IMR-90 (cell line): Measurements from ENCODE around the gene ERBB4. TPM values are rescaled to one million over a fixed set of nuclear protein-coding genes. Genes with fewer than 3 reads are reported as not detected.

ENCODE experiments used
- ATAC-seq: fragments of 200-7000 bp; cut with Tn5 transposase; 2 replicates; pipeline ENCODE4 v1.9.1; 2020; ENCODE audit warnings: low read depth, mild to moderate bottlenecking, moderate library complexity
- BruUV-seq: library from RNA; stranded (reverse); fragments of 400-500 nt; replicated peaks from 2 replicates; lab custom pipeline; 2021; lab: Mats Ljungman, UMichigan
- CTCF ChIA-PET: fragments of 300-600 bp; formaldehyde crosslinking; extraction: SDS; loops from one replicate; lab custom pipeline; 2021; ENCODE audit warnings: antibody characterized with exemption; lab: Yijun Ruan, JAX
- POLR2A ChIA-PET: fragments of 300-600 bp; sonication (Branson Sonifier 250); formaldehyde crosslinking; loops from one replicate; lab custom pipeline; 2022; ENCODE audit warnings: antibody characterized with exemption; ENCODE audit not compliant: unreplicated experiment; lab: Charles Lee
- DNase-seq: peaks from one replicate; pipeline ENCODE4 v3.0.0; 2013
- H2AFZ ChIP-seq: replicated peaks from 2 replicates; pipeline ENCODE3; 2013; ENCODE audit warnings: low read length, mild to moderate bottlenecking; ENCODE audit not compliant: poor library complexity
- H2AK5ac ChIP-seq: 2 replicates; pipeline ENCODE4 v1.6.1; 2013; ENCODE audit warnings: low read depth, low read length, inconsistent platforms
- H2AK9ac ChIP-seq: replicated peaks from 2 replicates; pipeline ENCODE3; 2013; ENCODE audit warnings: mild to moderate bottlenecking, low read depth, low read length, moderate library complexity; ENCODE audit not compliant: poor library complexity
- H2BK120ac ChIP-seq: 2 replicates; pipeline ENCODE4 v1.6.1; 2013; ENCODE audit warnings: low read depth, low read length, inconsistent platforms
- H2BK15ac ChIP-seq: 3 replicates; pipeline ENCODE4 v1.6.1; 2013; ENCODE audit warnings: low read depth, low read length, inconsistent platforms
- H2BK20ac ChIP-seq: 2 replicates; pipeline ENCODE4 v1.6.1; 2013; ENCODE audit warnings: low read depth, mild to moderate bottlenecking, inconsistent platforms, low read length, moderate library complexity
- H2BK5ac ChIP-seq: 2 replicates; pipeline ENCODE4 v1.6.1; 2013; ENCODE audit warnings: mild to moderate bottlenecking, low read depth, low read length, inconsistent platforms; ENCODE audit not compliant: poor library complexity, severe bottlenecking
- H3K14ac ChIP-seq: replicated peaks from 2 replicates; pipeline ENCODE4 v1.6.1; 2013; ENCODE audit warnings: low read depth, low read length, inconsistent platforms
- H3K18ac ChIP-seq: 2 replicates; pipeline ENCODE4 v1.6.1; 2013; ENCODE audit warnings: low read depth, low read length, control low read depth
- H3K23ac ChIP-seq: 2 replicates; pipeline ENCODE4 v1.6.1; 2013; ENCODE audit warnings: low read depth, low read length, inconsistent platforms
- H3K27ac ChIP-seq: 2 replicates; pipeline ENCODE4 v1.5.1; 2013; ENCODE audit warnings: mild to moderate bottlenecking, control low read depth, low read length; ENCODE audit not compliant: insufficient read depth
- H3K27me3 ChIP-seq: 2 replicates; pipeline ENCODE4 v1.6.1; 2013; ENCODE audit warnings: low read length; ENCODE audit not compliant: control insufficient read depth, insufficient read depth
- H3K36me3 ChIP-seq: 2 replicates; pipeline ENCODE4 v1.6.1; 2013; ENCODE audit warnings: low read length, mixed read lengths; ENCODE audit not compliant: control insufficient read depth, insufficient read depth
- H3K4ac ChIP-seq: 2 replicates; pipeline ENCODE4 v1.6.1; 2013; ENCODE audit warnings: low read depth, low read length, inconsistent platforms
- H3K4me1 ChIP-seq: 2 replicates; pipeline ENCODE4 v1.6.1; 2013; ENCODE audit warnings: low read length, mixed read lengths; ENCODE audit not compliant: control insufficient read depth, insufficient read depth
- H3K4me2 ChIP-seq: 2 replicates; pipeline ENCODE4 v1.6.1; 2013; ENCODE audit warnings: low read depth, mild to moderate bottlenecking, control low read depth, low read length, moderate library complexity
- H3K4me3 ChIP-seq: 2 replicates; pipeline ENCODE4 v1.5.1; 2013; ENCODE audit warnings: low read depth, mild to moderate bottlenecking, control low read depth, low read length, moderate library complexity; ENCODE audit not compliant: insufficient read depth
- H3K56ac ChIP-seq: 2 replicates; pipeline ENCODE4 v1.6.1; 2013; ENCODE audit warnings: low read length, inconsistent platforms; ENCODE audit not compliant: insufficient read depth; ENCODE audit errors: extremely low read depth
- H3K79me1 ChIP-seq, 2 experiments: 2 replicates each; pipeline ENCODE4 v1.6.1; 2013; ENCODE audit warnings: low read length in 2 of 2, inconsistent platforms in 1 of 2, low read depth in 1 of 2
- H3K9ac ChIP-seq: 2 replicates; pipeline ENCODE4 v1.6.1; 2013; ENCODE audit warnings: low read depth, low read length, control low read depth
- H3K9me1 ChIP-seq: 2 replicates; pipeline ENCODE4 v1.6.1; 2013; ENCODE audit warnings: low read length, inconsistent platforms; ENCODE audit not compliant: insufficient read depth
- H3K9me3 ChIP-seq: 2 replicates; pipeline ENCODE4 v1.6.1; 2013; ENCODE audit warnings: low read length; ENCODE audit not compliant: control insufficient read depth, insufficient read depth
- H4K20me1 ChIP-seq: 2 replicates; pipeline ENCODE4 v1.6.1; 2013; ENCODE audit warnings: low read length, inconsistent platforms; ENCODE audit not compliant: insufficient read depth
- H4K5ac ChIP-seq: 2 replicates; pipeline ENCODE4 v1.6.1; 2013; ENCODE audit warnings: mild to moderate bottlenecking, low read depth, low read length, control low read depth
- H4K8ac ChIP-seq, 2 experiments: 2 replicates each; pipeline ENCODE4 v1.6.1; 2013; ENCODE audit warnings: low read depth in 2 of 2, low read length in 2 of 2, control low read depth in 1 of 2, inconsistent platforms in 1 of 2
- H4K91ac ChIP-seq: 2 replicates; pipeline ENCODE4 v1.6.1; 2013; ENCODE audit warnings: low read depth, low read length, inconsistent platforms; ENCODE audit not compliant: insufficient read depth
- CEBPB ChIP-seq: IDR thresholded peaks from 2 replicates; pipeline ENCODE4 v1.6.1; 2012; ENCODE audit warnings: low read depth, low read length, improper control_type of control experiment
- ELK1 ChIP-seq: fragments of 150-350 bp; IDR thresholded peaks from 2 replicates; pipeline ENCODE4 v1.6.1; 2016; ENCODE audit warnings: low read depth, mild to moderate bottlenecking, low read length, moderate library complexity, borderline replicate concordance
- WGBS, 2 experiments: methylation state at CpG; one replicate each; pipeline versions ENCODE4 v1.1.5 to v1.1.7; 2013; ENCODE audit warnings: missing lambda C conversion rate in 2 of 2; ENCODE audit not compliant: insufficient read length in 1 of 2; ENCODE audit errors: extremely low coverage in 2 of 2; 5-methylcytosine and 5-hydroxymethylcytosine counted together
- dilution Hi-C: fragments of 300-500 bp; cut with HindIII; formaldehyde crosslinking; loops from one replicate; pipeline ENCODE4 v1.14.3; 2018; ENCODE audit warnings: low sequenced_read_pairs; ENCODE audit not compliant: unreplicated experiment
- in situ Hi-C: fragments of 300-500 bp; cut with MboI; formaldehyde crosslinking; loops from 3 replicates; pipeline ENCODE4 v1.14.3; 2019; ENCODE audit warnings: low sequenced_read_pairs, inconsistent platforms, mixed read lengths
- intact Hi-C: fragments of 100-400 bp; cut with micrococcal nuclease; formaldehyde crosslinking; loops from 2 replicates; pipeline ENCODE4 v1.10.0; 2022
- polyA plus RNA-seq, 3 experiments: library from polyadenylated mRNA; depleted of rRNA; stranded (reverse); fragments of >200 nt; gene quantifications; 2 replicates each; pipeline ENCODE4 v1.2.3, GENCODE V29; 2012; ENCODE audit warnings: low replicate concordance in 1 of 3
- total RNA-seq: library from RNA; depleted of rRNA; stranded (reverse); fragments of >200 nt; gene quantifications from 2 replicates; pipeline ENCODE4 v1.2.3, GENCODE V29; 2012

Gene ERBB4
- total and polyA plus RNA-seq, 2 of the 4 experiments (the other 2 are of a cell fraction) = not detected

- in situ Hi-C loops = no loop called here
- H3K56ac ChIP-seq = no peak overlapping the region
- no peak for ATAC-seq
Measured at GRCh38 chr2:211387734-211388133, 1150.9 kb downstream of the ERBB4 start.

More at GRCh38 chr2:211387734-211388133, 1150.9 kb downstream of the ERBB4 start:
- no peak overlapping the region for H3K14ac ChIP-seq
- no peak overlapping the region for H3K4me2 ChIP-seq
- intact Hi-C loops = no loop called here
- no CpG with 5 or more reads among the region's 6 CpGs for WGBS, 2 experiments
- no peaks in the 10 kb centered on the region for H3K27me3 ChIP-seq
- no peak overlapping the region for H2BK15ac ChIP-seq
- H2AK9ac ChIP-seq = no peak overlapping the region
- ChIA-PET POLR2A (no interaction called here), CTCF (no interaction called here)
- H4K5ac ChIP-seq = no peak overlapping the region
- H2BK120ac ChIP-seq = no peak overlapping the region
- H3K23ac ChIP-seq = no peak overlapping the region
- BruUV-seq = no TSS peak
- H3K9me1 ChIP-seq = no peaks in the 10 kb centered on the region
- no peak overlapping the region for H2BK20ac ChIP-seq
- H3K79me1 ChIP-seq = no peaks in the 10 kb centered on the region
- no peak overlapping the region for H3K18ac ChIP-seq
- H3K27ac ChIP-seq = no peak overlapping the region
- H4K91ac ChIP-seq = no peak overlapping the region
- no peak overlapping the region for H2AK5ac ChIP-seq
- no peak for DNase-seq
- H3K4me3 ChIP-seq = no peak overlapping the region
- peaks cover 9% of the 10 kb centered on the region for H3K9me3 ChIP-seq
- no peak overlapping the region for H3K4ac ChIP-seq
- H3K36me3 ChIP-seq = no peaks in the 10 kb centered on the region
- peak; percentile 55 for TF ChIP-seq CEBPB
- TF ChIP-seq ELK1 = no peak
- H2AFZ ChIP-seq = no peak overlapping the region
- H4K8ac ChIP-seq = no peak overlapping the region
- H4K20me1 ChIP-seq = no peaks in the 10 kb centered on the region
- H3K9ac ChIP-seq = no peak overlapping the region
- no peak overlapping the region for H2BK5ac ChIP-seq
- no peaks in the 10 kb centered on the region for H3K4me1 ChIP-seq
- dilution Hi-C loops = no loop called here
